ENCODE measurements around the gene LMBR1. TPM values are rescaled to one million over a fixed set of nuclear protein-coding genes. Genes with fewer than 3 reads are reported as not detected.
A peak's percentile ranks its signal among the peaks of the same experiment; 100 is the strongest.

The LMBR1 gene
- total RNA-seq, 1 donor from 2014 or later: 35.4 TPM

GRCh38 chr7:156778201-156778600, 114.8 kb downstream of the LMBR1 start:
- intact Hi-C loops (cut with DNase I): no loop called here
- no peak for DNase-seq (ENCODE audit: missing footprints)
- no peak for ATAC-seq

- no peak for DNase-seq (ENCODE audit: missing footprints)
- intact Hi-C loops (cut with DNase I): no loop called here
- ATAC-seq: no peak
Observed at GRCh38 chr7:156777364-156778069, 115.5 kb downstream of the LMBR1 start.

- no peak for ATAC-seq
- intact Hi-C loops (cut with DNase I): no loop called here
- DNase-seq (ENCODE audit: missing footprints): no peak
Observed at GRCh38 chr7:156776527-156776926, 116.5 kb downstream of the LMBR1 start.

GRCh38 chr7:156773966-156774365, 119.0 kb downstream of the LMBR1 start:
- intact Hi-C loops (cut with DNase I): no loop called here
- no peak for DNase-seq (ENCODE audit: missing footprints)
- ATAC-seq: no peak

- intact Hi-C loops (cut with DNase I): no loop called here
- ATAC-seq: no peak
- DNase-seq (ENCODE audit: missing footprints): no peak
Observed at GRCh38 chr7:156772725-156773124, 120.3 kb downstream of the LMBR1 start.

GRCh38 chr7:156768698-156769472, 124.1 kb downstream of the LMBR1 start:
- DNase-seq (ENCODE audit: missing footprints): no peak
- no peak for ATAC-seq
- intact Hi-C loops (cut with DNase I): no loop called here

- DNase-seq (ENCODE audit: missing footprints) (no peak), ATAC-seq (no peak)
- intact Hi-C loops (cut with DNase I): no loop called here
Observed at GRCh38 chr7:156766666-156767065, 126.3 kb downstream of the LMBR1 start.

GRCh38 chr7:156765901-156766656, 126.9 kb downstream of the LMBR1 start:
- DNase-seq (ENCODE audit: missing footprints): no peak
- intact Hi-C loops (cut with DNase I): no loop called here
- no peak for ATAC-seq

GRCh38 chr7:156764766-156765165, 128.2 kb downstream of the LMBR1 start:
- intact Hi-C loops (cut with DNase I): no loop called here
- no peak for DNase-seq (ENCODE audit: missing footprints)
- ATAC-seq: no peak

GRCh38 chr7:156764016-156764669, 128.8 kb downstream of the LMBR1 start:
- intact Hi-C loops (cut with DNase I): no loop called here
- peak; percentile 87 for ATAC-seq
- DNase-seq (ENCODE audit: missing footprints): peak; percentile 72

- DNase-seq (ENCODE audit: missing footprints) (no peak), ATAC-seq (no peak)
- intact Hi-C loops (cut with DNase I): no loop called here
Observed at GRCh38 chr7:156759579-156760202, 133.3 kb downstream of the LMBR1 start.

GRCh38 chr7:156759143-156759542, 133.8 kb downstream of the LMBR1 start:
- no peak for DNase-seq (ENCODE audit: missing footprints)
- intact Hi-C loops (cut with DNase I): no loop called here
- ATAC-seq: no peak

GRCh38 chr7:156754201-156754600, 138.8 kb downstream of the LMBR1 start:
- no peak for ATAC-seq
- DNase-seq (ENCODE audit: missing footprints): no peak
- intact Hi-C loops (cut with DNase I): no loop called here

GRCh38 chr7:156753630-156754029, 139.4 kb downstream of the LMBR1 start:
- DNase-seq (ENCODE audit: missing footprints) (no peak), ATAC-seq (no peak)
- intact Hi-C loops (cut with DNase I): no loop called here

GRCh38 chr7:156753229-156753560, 139.8 kb downstream of the LMBR1 start:
- intact Hi-C loops (cut with DNase I): no loop called here
- no peak for ATAC-seq

GRCh38 chr7:156752367-156753228, 140.4 kb downstream of the LMBR1 start:
- DNase-seq (ENCODE audit: missing footprints) (no peak), ATAC-seq (no peak)
- intact Hi-C loops (cut with DNase I): no loop called here

More at GRCh38 chr7:156753229-156753560, 139.8 kb downstream of the LMBR1 start:
- DNase-seq (ENCODE audit: missing footprints): no peak

GRCh38 chr7:156751319-156751718, 141.7 kb downstream of the LMBR1 start:
- DNase-seq (ENCODE audit: missing footprints) (no peak), ATAC-seq (no peak)
- intact Hi-C loops (cut with DNase I): no loop called here

GRCh38 chr7:156747718-156748117, 145.3 kb downstream of the LMBR1 start:
- no peak for ATAC-seq
- intact Hi-C loops (cut with DNase I): no loop called here
- DNase-seq (ENCODE audit: missing footprints): no peak

Measured in Right ventricle myocardium inferior (tissue), 1 donor.